SJSA1 (cell line): ENCODE results near the gene JAKMIP2. TPM values are rescaled to one million over a fixed set of nuclear protein-coding genes. Genes with fewer than 3 reads are reported as not detected.
"Not testable (repeated sequence)": the region's sequence is repeated elsewhere in the genome, so short reads cannot be mapped to it uniquely, and the experiment has no call there.

Experiments used
- DNase-seq, 2 experiments: peaks; one replicate each; pipeline ENCODE4 v3.0.0-alpha.2; 2015 to 2020; ENCODE audit warnings: low spot score in 2 of 2, low read depth in 1 of 2
- H3K27ac ChIP-seq: fragments of 250-450 bp; sonication (Bioruptor Pico); 2 replicates; pipeline ENCODE4 v1.5.1; 2020; ENCODE audit warnings: mild to moderate bottlenecking, moderate library complexity
- H3K27me3 ChIP-seq: fragments of 250-450 bp; sonication (Bioruptor Pico); replicated peaks from 2 replicates; pipeline ENCODE4 v1.5.1; 2020; ENCODE audit warnings: mild to moderate bottlenecking, moderate library complexity
- H3K36me3 ChIP-seq: fragments of 250-450 bp; sonication (Bioruptor Pico); 2 replicates; pipeline ENCODE4 v1.5.1; 2020; ENCODE audit warnings: mild to moderate bottlenecking
- H3K4me1 ChIP-seq: fragments of 250-450 bp; sonication (Bioruptor Pico); replicated peaks from 2 replicates; pipeline ENCODE4 v1.6.1; 2021; ENCODE audit warnings: mild to moderate bottlenecking
- H3K4me3 ChIP-seq: fragments of 250-450 bp; sonication (Bioruptor Pico); 2 replicates; pipeline ENCODE4 v1.5.1; 2020; ENCODE audit warnings: mild to moderate bottlenecking
- H3K9me3 ChIP-seq: fragments of 250-450 bp; sonication (Bioruptor Pico); replicated peaks from 2 replicates; pipeline ENCODE4 v1.5.1; 2020; ENCODE audit warnings: mild to moderate bottlenecking
- total RNA-seq: library from RNA; depleted of rRNA; stranded (reverse); fragments of >200 nt; shearing (Covaris generic); gene quantifications from 2 replicates; pipeline ENCODE4 v1.2.3, GENCODE V29; 2014

JAKMIP2 gene
- total RNA-seq, 1 experiment from 2014 or later = 0.79 TPM

GRCh38 chr5:147804334-147804733 lies 21.8 kb upstream of the JAKMIP2 start:
- Histone ChIP-seq H3K4me1 (no peaks in the 10 kb centered on the region), H3K9me3 (no peaks in the 10 kb centered on the region), H3K36me3 (no peaks in the 10 kb centered on the region), H3K27me3 (peaks cover 5% of the 10 kb centered on the region; the same call in 1 of the 2 replicates), H3K4me3 (no peak overlapping the region), H3K27ac (no peak overlapping the region)
- no peak for DNase-seq

DNA sequence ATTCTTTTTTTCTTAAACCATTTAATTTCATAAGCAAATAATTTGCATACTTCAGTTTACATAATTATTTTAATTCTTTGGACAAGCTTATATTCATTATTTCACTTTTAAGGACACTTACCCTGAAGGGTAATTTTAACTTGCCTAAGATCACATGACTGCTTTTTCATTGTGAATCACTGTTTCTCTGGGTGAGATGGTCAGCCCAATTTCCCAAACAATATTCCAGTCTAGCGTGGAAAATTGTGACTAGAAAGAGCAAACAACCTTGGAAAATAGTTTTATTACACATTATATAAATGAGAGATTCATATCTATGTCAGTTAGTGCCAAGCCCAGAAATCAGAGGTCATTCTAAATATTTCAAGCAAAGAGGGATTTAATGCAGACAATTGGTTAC lies 21.4 kb upstream of the JAKMIP2 start:
- no peaks in the 10 kb centered on the region for H3K9me3 ChIP-seq
- DNase-seq = no peak
- H3K36me3 ChIP-seq = no peaks in the 10 kb centered on the region

DNA sequence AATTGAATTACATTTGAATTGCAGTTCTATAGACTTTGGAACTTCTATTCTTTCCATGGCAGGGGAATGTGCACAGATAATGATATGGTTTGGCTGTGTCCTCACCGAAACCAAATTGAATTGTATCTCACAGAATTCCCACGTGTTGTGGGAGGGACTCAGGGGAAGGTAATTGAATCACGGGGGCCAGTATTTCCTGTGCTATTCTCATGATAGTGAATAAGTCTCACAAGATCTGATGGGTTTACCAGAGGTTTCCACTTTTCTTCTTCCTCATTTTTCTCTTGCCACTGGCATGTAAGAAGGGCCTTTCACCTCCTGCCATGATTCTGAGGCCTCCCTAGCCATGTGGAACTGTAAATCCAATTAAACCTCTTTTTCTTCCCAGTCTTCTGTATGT lies 20.6 kb upstream of the JAKMIP2 start:
- H3K9me3 ChIP-seq, H3K4me3 ChIP-seq, H3K36me3 ChIP-seq, H3K4me1 ChIP-seq, H3K27me3 ChIP-seq, H3K27ac ChIP-seq, DNase-seq: not testable (repeated sequence)

More for the DNA sequence above, 21.4 kb upstream of the JAKMIP2 start:
- Histone ChIP-seq H3K27me3 (peaks cover 5% of the 10 kb centered on the region; the same call in 1 of the 2 replicates), H3K4me1 (no peaks in the 10 kb centered on the region), H3K4me3 (no peak overlapping the region), H3K27ac (no peak overlapping the region)

GRCh38 chr5:147801461-147801860 lies 18.9 kb upstream of the JAKMIP2 start:
- H3K27ac ChIP-seq = no peak overlapping the region
- no peak for DNase-seq
- H3K4me1 ChIP-seq = no peaks in the 10 kb centered on the region
- H3K27me3 ChIP-seq = peaks cover 5% of the 10 kb centered on the region; the same call in 1 of the 2 replicates
- no peak overlapping the region for H3K4me3 ChIP-seq
- no peaks in the 10 kb centered on the region for H3K9me3 ChIP-seq
- H3K36me3 ChIP-seq = no peaks in the 10 kb centered on the region

GRCh38 chr5:147800491-147800890 lies 18.0 kb upstream of the JAKMIP2 start:
- Histone ChIP-seq H3K9me3 (no peaks in the 10 kb centered on the region), H3K4me1 (no peaks in the 10 kb centered on the region), H3K4me3 (no peak overlapping the region), H3K27ac (no peak overlapping the region), H3K27me3 (peaks cover 5% of the 10 kb centered on the region; the same call in 1 of the 2 replicates), H3K36me3 (no peaks in the 10 kb centered on the region)
- DNase-seq = no peak

DNA sequence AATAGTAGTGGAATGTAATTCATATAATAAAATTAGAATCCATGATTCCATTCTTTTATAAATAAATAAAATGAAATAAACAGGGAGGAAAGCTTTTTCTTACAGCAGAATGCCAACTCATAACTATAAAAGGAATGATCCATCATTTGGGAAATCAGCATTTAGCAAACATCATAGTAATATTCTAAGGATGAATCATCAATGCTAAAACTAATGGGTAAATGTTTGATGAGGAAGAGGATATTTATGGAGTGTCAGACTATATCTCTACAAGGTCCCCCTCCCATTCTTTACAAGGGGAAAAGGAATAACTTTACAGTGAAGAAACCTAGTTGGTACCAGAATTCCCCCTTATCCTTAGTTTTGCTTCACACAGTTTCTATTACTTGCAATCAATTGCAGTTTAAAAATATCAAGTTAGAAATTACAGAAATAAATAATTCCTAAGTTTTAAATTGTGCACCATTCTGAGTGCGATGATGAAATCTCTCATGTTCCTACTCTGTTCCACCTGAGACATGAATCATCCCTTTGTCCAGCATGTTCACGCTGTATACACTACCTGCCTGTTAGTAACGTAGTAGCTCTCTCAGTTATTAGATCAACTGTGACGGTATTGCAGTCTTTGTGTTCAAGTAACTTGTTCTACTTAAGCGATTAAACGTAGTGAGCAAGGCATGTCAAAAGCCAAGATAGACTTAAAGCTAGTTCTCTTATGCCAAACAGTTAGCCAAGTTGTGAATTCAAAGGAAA lies 14.2 kb upstream of the JAKMIP2 start:
- no peak for DNase-seq
- Histone ChIP-seq H3K27me3 (peaks cover 2% of the 10 kb centered on the region; the same call in 1 of the 2 replicates), H3K36me3 (no peaks in the 10 kb centered on the region), H3K27ac (no peak overlapping the region), H3K4me1 (no peaks in the 10 kb centered on the region), H3K4me3 (no peak overlapping the region), H3K9me3 (no peaks in the 10 kb centered on the region)

DNA sequence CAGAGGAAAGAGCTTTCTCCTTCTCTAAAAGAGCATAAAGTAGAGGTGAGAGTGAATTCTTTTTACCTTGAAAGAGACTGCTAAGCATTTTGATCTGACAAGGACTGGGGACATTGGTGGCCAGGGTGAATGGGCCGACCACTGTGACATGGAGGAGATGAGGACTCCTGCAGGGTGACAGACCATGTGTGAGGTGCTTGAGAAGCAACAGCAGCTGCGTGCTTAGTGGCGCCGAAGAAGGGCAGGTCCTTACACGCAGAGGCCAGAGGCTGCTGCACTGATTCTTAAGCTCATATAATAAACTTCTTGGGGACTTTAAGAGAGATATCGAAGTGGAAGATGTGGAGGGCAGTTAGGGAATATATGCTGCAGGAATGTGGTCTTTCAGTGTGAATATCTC lies 8.7 kb upstream of the JAKMIP2 start:
- no peaks in the 10 kb centered on the region for H3K36me3 ChIP-seq
- H3K9me3 ChIP-seq = no peaks in the 10 kb centered on the region
- DNase-seq = no peak
- H3K27ac ChIP-seq = no peak overlapping the region
- H3K4me3 ChIP-seq = no peak overlapping the region
- no peaks in the 10 kb centered on the region for H3K4me1 ChIP-seq
- no peaks in the 10 kb centered on the region for H3K27me3 ChIP-seq

DNA sequence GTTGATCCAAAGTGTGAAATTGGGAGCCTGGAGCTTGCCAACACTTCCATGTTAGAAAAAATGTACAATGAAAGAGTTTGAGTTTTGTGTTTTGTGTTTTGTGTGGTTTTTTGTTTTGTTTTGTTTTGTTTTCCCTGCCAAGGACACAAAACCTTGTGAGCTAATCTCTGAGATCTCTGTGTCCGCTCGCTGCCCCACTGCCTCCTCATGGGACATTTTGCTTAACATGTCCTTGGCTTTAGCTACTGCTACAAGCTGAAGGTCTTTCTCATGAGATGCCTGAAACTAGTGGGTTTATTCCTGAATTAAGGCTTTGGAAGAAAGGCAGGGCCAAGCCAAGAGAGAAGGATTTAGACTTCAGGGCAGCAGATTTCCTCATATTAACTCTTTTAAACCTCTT lies 7.3 kb upstream of the JAKMIP2 start:
- Histone ChIP-seq H3K27ac (no peak overlapping the region), H3K36me3 (no peaks in the 10 kb centered on the region), H3K4me3 (no peak overlapping the region), H3K4me1 (no peaks in the 10 kb centered on the region), H3K9me3 (no peaks in the 10 kb centered on the region), H3K27me3 (no peaks in the 10 kb centered on the region)
- no peak for DNase-seq

DNA sequence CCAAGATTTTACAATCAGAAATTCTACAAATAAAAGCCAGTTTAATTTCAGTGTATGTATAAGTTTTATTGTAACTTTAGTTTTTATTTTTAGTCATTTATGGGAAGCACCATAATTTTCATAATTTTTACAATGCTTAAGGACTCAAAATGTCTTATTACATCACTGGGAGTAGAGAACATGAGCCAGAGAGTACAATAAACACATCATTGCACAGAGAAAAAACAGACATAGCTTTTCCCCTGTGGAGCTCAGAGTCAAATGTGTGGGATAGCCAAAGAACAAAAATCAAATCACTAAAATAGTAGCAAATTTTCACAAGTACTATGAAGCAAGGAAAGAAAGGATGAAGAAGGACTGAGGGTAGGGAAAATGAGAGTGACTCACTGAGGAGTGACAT lies 5.5 kb upstream of the JAKMIP2 start:
- Histone ChIP-seq H3K4me1 (no peaks in the 10 kb centered on the region), H3K27me3 (no peaks in the 10 kb centered on the region), H3K27ac (no peak overlapping the region), H3K9me3 (no peaks in the 10 kb centered on the region), H3K36me3 (no peaks in the 10 kb centered on the region), H3K4me3 (no peak overlapping the region)
- no peak for DNase-seq

- Histone ChIP-seq H3K36me3 (no peaks in the 10 kb centered on the region), H3K27me3 (peaks cover 10% of the 10 kb centered on the region; the same call in 1 of the 2 replicates), H3K27ac (no peak overlapping the region), H3K9me3 (no peaks in the 10 kb centered on the region), H3K4me1 (no peaks in the 10 kb centered on the region), H3K4me3 (no peak overlapping the region)
- DNase-seq = no peak
Measured at GRCh38 chr5:147786142-147786541, 3.6 kb upstream of the JAKMIP2 start.

DNA sequence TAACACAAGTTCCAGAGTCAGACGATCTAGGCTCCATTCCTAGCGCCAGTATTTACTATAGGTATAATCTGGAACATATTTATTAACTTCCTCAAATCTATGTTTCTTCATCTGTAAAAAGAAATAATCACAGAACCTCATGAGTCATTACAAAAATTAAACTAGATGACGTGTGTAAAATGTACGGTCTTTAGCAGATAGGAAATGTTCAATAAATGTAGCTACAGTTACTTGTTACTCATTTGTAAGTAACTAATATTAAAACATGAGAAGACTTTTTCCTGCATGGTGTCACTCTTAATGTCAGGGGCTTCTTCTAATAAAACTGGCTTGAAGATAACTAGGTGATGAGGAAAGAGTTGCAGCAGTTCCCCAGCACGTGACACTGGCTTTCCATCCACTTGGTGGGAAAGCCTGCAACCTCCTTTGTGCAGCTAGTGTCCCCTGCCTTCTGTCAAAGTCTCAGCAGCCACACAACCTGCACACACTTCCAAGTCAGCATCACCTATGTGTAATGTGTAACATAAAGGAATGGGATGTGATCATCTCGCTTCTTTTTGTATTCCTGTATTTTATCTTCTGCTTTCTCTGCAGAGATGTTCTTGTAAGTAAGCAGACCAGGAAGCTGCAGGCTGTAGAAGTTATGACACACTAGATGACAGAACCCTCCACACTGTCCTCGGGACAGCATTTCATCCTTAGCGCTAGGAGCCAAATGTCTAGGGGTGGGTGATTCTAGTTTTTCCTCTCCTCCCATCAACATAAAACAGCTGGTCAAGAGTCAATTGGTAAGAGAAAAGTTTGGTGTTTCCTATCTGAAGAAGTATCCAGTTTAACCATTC lies 1.8 kb upstream of the JAKMIP2 start:
- Histone ChIP-seq H3K4me3 (no peak overlapping the region), H3K27me3 (peaks cover 14% of the 10 kb centered on the region; the same call in 1 of the 2 replicates), H3K4me1 (no peaks in the 10 kb centered on the region), H3K27ac (no peak overlapping the region), H3K9me3 (no peaks in the 10 kb centered on the region), H3K36me3 (no peaks in the 10 kb centered on the region)
- no peak for DNase-seq

DNA sequence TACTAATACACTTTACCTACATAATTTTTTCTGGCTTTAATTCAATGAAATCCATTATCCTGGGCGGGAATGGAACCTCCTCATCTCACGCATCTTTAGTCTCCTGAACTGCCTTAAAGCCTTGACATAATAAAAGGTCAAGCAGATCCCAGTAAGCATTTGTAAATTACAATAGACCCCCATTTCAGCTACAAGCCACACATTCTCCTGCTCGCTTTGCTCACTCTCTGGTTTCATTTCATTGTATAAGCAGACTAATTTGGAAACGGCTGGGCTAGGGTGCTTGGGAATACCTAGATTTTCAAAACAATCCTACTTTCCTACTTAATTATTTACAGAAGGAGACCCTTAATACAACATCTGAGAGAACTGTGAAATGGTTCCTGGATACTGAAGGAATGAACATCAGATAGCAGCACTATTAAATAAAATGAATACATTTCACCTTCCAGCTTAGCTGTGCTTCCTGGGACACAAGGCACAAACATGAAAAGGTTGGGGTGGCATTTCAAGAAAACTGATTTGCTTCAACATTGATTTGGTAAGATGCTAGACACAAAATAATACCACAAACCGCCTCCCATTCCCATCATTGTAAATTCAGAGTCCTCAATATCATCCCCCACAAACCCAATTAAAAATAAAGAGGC lies 1.5 kb downstream of the JAKMIP2 start:
- Histone ChIP-seq H3K27ac (no peak overlapping the region), H3K4me3 (no peak overlapping the region), H3K36me3 (no peaks in the 10 kb centered on the region), H3K9me3 (no peaks in the 10 kb centered on the region), H3K4me1 (no peaks in the 10 kb centered on the region), H3K27me3 (peaks cover 14% of the 10 kb centered on the region; the same call in 1 of the 2 replicates)
- DNase-seq = no peak

GRCh38 chr5:147779694-147780093 lies 2.8 kb downstream of the JAKMIP2 start:
- DNase-seq = no peak
- H3K4me1 ChIP-seq = no peaks in the 10 kb centered on the region

DNA sequence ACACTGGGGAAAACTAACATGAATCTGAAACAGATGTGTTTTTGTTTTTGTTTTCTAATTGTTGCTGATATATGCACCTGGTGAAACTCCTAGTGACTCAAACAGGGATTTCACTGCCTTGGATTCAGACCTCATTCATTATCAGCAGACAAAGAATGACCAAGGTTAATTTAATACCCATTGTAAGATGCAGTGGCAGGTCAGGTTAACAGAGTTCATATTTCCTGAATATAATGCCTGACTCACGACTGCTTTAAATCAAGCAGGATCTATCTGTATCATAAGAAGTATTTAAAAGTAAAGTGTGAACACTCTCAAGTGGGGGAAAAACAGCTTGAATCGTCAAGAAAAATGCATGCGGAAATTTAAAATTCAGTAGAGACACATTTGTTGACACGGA lies 5.5 kb downstream of the JAKMIP2 start:
- Histone ChIP-seq H3K4me3 (no peak overlapping the region), H3K36me3 (no peaks in the 10 kb centered on the region), H3K9me3 (no peaks in the 10 kb centered on the region), H3K27me3 (peaks cover 12% of the 10 kb centered on the region; the same call in 1 of the 2 replicates), H3K4me1 (no peaks in the 10 kb centered on the region), H3K27ac (no peak overlapping the region)
- no peak for DNase-seq

More at GRCh38 chr5:147779694-147780093, 2.8 kb downstream of the JAKMIP2 start:
- no peaks in the 10 kb centered on the region for H3K9me3 ChIP-seq
- peaks cover 14% of the 10 kb centered on the region; the same call in 1 of the 2 replicates for H3K27me3 ChIP-seq
- no peaks in the 10 kb centered on the region for H3K36me3 ChIP-seq
- no peak overlapping the region for H3K27ac ChIP-seq
- H3K4me3 ChIP-seq = no peak overlapping the region
